Right renal cortex interstitium (tissue), 3 donors: ENCODE results near the gene NALCN. TPM values are rescaled to one million over a fixed set of nuclear protein-coding genes. Genes with fewer than 3 reads are reported as not detected.

Source experiments
- DNase-seq, 3 donors: peaks; one replicate each; pipeline ENCODE4 v3.0.0-alpha.2; 2013; ENCODE audit warnings: low read depth in 3 of 3, low spot score in 2 of 3
- polyA plus RNA-seq, 3 donors: library from polyadenylated mRNA; unstranded; fragments of 120-200 nt; gene quantifications; one replicate each; pipeline ENCODE4 v1.2.1, GENCODE V29; 2013; ENCODE audit not compliant: insufficient read length in 3 of 3

Gene NALCN
- polyA plus RNA-seq, result 1 to 10 TPM in 1 of 3 donors, under 1 TPM in 2; 0.75 to 1.1 (median 0.95) TPM

DNA sequence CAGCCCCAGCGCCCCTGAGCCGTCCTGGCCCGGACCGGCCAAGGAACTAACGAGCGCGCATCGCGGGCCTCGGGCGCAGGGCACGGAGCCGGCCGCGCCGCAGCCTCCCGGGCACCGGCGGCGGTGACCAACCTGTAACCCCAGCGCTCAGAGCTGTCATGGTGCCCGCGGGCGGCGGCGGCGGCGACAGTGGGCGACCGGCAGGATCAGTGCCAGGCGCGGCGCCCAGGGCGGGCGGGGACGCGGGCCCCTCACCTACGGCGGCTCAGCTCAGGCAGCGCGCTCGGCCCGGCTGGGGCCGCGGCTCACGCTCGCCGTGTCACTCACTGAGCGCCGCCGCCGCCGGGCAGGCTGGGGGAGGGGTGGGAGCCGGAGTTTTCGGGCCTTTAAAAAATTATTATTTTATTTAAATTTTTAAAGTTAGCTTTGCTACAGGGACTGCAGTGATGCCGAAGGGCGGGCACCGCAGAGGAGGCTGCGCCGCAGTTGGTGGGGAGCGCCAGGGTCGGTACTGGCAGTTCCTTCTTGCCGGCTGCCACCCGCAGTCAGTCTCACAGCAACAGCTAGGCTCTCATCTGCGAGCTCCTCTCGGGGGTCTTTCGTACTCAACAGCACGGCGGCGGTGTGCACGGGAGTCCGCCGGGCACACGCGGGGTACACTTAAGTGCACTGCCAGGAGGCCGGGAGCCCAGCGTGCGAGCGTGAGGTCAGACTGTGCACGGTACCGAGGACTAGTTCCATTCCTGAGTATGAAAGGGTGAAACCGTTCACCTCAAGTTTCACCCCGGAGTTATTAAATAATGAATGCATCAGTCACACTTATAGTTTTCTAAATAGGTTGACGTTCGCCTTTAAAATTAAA is at the start of gene NALCN:
Gene NALCN, minus strand, starts transcription at position 328 of the 862 bp plus-strand sequence. CDS start 17,382 bp downstream, outside the sequence.
- peak in 1 of 3 donors; percentile 5 for DNase-seq

DNA sequence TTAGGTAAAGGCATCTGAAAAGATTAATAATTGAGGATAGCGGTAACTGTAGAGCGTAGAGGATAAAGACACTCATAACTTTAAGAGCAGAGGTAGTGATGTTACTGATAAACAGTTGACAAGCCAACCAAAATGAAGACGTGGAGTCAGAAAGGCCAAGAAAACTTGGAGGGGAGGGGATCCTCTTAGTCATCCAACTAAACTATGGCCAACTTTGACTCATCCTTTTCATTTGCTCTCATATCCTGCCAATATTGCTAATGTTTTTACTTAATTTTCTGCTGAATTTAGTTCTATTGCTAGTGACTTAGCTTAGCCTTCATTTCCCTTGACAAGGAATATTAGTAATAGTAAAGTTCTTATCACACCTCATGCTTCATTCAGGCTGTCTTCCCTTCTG is 49.6 kb upstream of the NALCN start:
- no peak for DNase-seq

DNA sequence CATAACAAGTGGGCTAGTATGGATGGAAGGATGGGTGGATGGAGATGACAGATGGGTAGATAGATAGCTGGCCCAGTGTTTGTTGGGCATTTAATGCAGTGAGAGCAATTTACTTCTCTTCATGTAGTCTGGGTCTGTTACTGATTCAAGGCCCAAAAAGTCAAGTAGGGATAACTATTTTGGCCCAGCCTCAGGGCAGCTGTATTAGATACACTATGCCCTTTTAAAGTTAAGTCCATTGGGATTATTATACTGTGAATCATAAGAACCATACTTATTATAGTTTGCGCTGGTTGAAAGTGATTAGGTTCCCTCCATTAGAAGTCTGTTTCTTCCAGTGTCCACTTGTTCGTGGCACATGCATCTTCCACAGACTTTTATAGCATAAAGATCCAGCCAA is 40.9 kb upstream of the NALCN start:
- DNase-seq, result no peak

DNA sequence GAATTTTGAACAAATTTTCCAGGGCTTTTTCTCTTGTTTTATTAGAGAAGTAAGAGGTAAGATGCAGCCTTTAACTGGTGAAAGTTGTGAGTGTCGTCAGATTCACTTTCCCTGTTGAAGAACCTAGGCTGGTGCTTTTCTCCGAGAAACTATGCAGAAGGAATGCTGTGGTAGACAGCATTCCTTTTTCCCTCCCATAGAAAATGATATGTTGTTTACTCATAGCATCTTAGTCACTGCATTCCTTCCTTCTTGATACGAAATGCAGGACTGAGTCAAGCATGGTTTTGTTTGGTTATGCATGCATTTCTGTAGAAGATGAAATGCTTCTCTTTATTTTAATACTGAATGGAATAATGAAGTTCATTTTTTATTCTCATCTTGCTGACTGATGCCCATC is 39.6 kb upstream of the NALCN start:
- no peak for DNase-seq

DNA sequence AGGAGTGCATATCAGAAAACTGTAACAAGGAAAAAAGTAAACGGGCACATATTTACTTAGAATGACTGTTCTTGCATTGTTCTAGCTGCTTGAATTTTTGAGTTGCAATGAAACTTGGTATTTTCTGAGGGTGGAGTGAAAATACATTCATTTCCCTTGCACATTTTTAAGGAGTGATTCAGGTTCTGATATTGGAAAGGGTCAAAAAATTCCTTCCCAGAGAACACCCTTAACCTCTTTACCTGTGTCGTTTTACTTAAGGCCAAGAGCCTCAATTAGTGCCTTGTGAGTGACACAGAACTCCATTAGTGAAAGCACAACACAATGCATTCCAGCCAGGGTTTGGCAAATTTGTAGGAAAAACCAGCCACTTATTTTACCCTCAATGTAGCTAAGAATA is 38.5 kb upstream of the NALCN start:
- no peak for DNase-seq

DNA sequence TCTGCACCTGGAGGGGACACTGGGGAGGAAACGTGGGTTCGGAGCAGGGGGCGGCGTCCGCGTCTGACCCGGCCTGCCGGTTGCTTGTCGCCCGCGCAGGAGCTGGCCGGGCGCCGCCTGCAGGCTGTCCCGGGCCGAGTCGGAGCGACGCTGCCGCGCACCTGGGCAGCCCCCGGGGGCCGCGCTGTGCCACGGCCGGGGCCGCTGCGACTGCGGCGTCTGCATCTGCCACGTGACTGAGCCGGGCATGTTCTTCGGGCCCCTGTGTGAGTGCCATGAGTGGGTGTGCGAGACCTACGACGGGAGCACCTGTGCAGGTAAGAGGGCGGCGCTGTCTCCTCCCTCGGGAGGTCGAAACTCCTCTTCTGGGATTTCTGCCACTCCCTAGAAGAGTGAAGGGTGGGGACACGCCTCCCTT is 37.5 kb upstream of the NALCN start:
- no peak for DNase-seq

DNA sequence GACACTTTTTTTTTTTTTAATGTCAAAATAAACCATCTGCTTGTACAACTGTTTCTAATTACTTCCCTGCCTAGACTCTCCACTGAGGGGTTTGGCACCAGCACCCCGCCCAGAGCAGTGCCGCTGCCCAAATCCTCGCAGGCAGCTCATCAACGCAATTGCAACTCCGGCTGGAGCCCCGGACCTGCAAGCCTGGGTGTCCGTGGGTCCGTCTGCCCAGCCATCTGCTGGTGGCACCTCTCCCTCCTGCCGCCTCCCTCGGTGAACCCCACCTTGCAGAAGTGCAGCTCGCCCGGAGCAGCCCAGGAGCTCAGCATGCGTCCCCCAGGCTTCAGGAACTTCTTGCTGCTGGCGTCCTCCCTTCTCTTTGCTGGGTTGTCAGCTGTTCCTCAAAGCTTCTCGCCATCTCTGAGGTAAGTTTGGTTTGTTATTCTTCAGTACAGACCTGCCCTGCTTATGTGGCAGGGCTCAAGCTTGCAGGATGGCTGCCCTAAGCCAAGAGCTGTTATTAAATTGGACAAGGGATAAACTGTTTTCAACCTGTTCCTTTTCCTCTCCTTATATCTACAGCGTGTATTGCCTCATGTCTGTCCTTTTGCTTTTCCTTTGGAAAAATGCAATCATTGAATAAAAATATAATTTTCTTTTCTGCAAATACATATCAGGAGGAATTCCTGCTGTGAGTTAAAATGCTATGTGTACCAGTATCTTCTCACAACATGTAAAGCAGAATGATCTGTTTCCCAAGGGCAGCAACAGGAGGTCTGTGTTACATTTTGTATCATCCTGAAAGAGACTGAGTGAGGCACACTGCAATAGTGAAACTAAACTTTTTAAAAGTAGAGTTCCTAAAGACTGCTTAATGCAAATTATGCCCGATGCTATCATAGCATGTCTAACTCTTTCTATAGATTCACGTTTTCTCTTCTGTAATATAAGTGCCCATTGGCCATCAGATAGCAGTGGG is 36.5 kb upstream of the NALCN start, which contains the start of gene ITGBL1:
Gene ITGBL1, plus strand, starts transcription at position 157 of the 967 bp plus-strand sequence. Its CDS starts 159 bp downstream, at position 316.
- DNase-seq, result no peak

DNA sequence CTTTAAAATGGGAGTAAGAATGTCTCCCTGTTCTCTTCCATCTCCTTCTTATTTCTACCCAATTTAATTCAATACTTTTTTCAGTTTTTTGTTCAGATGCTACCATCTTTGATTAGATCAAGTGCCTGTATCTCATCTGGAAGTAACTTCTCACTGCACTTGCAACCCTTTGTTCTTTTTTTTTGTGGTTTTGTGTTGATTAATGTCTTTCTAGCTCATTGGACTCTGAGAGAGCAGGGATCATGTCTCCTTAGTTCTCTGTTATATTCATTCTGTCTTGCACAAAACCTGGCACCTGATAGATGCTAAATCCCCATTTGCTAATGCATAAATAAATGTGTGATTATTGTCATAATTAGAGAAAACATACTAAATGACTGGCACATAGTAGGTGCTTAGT is 35.3 kb upstream of the NALCN start:
- no peak for DNase-seq

DNA sequence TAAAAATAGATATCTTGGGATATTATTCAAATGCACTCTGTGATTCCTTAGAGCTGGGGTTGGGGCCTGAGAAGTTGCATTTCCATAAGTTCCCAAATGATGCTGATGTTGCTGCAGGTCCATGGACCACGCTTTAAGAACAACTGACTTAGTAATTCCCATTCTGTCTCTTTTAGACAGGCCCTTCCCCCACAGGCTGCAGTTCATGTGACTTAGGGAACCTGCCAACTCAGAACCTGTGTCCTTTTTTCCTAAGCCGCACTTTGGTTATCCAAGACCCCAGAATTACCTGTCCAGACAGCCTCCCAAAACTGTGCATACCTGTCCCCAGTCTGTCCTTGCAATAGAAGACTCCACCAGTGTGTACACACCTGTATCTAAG is 34.4 kb upstream of the NALCN start:
- no peak for DNase-seq

DNA sequence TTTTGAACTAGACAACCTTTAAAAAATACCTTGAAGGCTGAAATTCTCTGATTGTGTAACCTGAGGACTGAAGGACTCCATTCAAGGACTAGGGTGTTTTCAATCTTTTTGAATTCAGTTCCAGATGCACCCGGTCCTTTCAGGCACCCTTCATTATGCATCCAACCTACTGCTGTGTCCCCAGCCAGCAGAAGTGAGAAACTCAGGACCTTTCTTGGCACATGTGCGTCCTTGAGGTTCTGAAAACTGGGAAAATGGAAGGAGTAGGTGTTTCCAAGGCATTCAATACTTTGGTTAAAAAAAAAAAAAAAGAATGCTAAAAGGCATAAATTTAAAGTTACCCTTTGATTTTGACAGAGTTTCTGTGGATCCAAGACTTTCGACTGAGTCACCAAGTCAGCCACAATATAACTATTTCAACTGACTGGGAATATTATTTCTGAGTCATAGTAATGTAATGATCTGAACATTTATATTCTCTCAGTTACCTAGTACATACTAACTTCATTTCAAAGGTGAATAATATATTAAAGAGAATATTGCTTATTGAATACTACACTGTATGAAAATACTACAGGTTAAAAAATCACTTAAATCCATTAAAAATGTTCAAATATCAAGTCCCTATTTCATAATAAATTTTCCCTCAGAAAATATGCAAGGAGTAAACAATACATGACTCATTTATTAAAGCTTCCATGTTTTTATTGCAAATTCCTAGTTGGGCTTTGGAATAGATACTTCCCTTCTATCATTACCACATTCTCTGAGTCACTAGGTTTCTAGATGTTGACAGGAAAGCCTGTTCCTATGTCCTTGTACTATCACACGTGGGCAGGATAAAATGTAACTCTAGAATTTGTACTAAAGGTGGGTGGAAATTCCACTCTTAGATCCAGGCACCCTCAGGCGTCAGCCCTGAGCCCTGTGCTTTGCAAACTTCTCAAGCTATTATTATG is 33.8 kb upstream of the NALCN start:
- no peak for DNase-seq

DNA sequence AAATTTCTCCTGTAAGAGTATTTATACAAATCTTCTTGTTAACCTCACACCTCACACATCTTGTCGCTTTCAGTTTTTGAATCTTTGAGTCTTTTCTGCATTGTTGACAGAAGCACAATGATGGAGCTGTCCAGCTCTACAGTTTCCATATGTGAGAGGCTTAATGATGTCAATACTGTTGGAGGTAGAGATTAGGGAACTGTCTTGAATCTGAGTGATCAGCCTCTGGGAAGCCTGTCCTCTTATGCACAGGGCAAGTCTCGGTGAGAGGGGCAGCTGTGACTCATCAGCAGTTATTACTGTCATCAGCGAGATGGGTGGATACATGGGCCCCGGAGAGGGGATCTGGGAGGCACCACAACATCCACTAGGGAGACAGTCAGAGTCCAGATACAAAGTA is 31.5 kb upstream of the NALCN start:
- DNase-seq, result no peak

DNA sequence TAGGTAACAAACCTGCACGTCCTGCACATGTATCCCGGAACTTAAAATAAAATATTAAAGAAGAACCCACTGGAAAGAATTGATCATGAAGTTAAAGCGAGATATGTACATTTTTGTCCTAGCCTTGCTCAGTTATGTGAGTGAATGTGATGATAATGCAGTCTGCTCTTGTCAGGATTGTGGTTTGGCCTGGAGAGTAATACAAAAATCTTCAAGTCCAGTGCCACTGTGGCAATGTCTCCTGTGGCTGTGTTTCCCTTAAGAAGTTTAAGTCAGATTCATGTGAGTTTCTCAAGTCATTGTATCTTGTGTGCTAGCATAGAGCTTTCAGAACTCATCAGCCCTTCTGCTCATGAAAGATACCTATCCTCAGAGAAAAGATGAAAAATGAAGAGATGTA is 18.2 kb upstream of the NALCN start:
- no peak for DNase-seq

DNA sequence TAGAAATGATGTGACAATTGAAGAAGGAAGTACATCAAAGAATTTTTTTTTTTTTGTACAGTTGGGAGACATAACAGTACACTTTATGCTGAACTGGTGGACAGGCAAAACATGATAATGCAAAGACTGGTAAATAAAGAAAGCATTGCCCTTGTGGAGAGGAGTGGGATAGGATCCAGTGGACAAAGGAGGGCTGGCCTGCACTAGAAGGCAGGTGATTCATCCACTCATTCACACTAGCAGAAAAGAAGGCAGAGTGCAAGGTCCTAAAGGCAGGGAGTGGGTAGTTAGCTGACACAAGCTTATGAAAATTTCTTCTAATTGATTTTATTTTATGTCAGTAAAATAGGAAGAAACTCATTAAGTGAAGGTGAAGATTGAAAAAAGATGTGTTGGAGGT is 17.6 kb upstream of the NALCN start:
- no peak for DNase-seq

DNA sequence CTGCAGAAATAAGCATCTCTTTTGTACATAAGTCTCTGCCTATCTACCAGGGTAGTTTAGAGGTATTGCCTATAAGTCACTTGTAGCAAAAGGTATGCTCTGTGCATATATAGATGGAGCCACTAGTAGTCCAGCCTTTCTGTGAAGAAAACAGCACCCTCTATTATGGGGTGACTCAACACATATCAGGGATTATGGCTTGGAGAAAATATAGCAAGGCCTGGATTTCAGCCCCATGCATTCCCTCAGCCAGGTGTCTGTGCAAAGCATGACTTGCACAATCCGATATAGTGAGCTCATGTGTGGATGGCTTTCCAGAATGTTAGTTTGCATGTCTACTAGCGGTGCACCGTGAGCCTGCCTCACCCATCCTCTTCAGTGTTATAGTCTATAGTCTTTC is 13.4 kb upstream of the NALCN start:
- no peak for DNase-seq

DNA sequence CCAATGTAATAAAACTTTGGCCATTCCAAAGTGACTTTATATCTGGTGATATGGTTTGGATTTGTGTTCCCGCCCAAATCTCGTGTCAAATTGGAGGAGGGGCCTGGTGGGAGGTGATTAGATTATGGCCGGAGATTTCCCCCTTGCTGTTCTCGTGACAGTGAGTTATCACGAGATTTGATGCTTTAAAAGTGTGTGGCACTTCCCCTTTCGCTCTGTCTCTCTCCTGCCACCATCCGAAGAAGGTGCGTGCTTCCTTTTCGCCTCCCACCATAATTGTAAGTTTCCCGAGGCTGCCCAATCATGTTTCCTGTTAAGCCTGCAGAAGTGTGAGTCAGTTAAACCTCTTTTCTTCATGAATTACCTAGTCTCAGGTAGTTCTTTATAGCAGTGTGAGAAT is 9.3 kb upstream of the NALCN start:
- DNase-seq, result no peak

DNA sequence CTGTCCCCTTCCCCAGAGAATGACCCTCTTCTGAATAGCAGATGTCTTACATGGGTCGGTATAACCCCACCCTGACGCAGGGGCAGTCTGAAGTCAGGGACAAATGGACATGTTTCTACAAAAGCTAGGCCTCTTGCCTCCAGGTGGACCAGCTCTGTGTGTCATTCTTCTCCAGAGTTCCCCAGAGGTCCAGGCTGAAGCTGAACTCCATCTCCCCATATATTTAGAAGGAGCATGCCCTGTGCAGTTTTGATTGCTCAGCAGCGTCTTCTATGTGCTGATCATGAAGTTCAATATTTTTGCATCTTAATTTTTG is 8.8 kb upstream of the NALCN start:
- DNase-seq, result no peak

DNA sequence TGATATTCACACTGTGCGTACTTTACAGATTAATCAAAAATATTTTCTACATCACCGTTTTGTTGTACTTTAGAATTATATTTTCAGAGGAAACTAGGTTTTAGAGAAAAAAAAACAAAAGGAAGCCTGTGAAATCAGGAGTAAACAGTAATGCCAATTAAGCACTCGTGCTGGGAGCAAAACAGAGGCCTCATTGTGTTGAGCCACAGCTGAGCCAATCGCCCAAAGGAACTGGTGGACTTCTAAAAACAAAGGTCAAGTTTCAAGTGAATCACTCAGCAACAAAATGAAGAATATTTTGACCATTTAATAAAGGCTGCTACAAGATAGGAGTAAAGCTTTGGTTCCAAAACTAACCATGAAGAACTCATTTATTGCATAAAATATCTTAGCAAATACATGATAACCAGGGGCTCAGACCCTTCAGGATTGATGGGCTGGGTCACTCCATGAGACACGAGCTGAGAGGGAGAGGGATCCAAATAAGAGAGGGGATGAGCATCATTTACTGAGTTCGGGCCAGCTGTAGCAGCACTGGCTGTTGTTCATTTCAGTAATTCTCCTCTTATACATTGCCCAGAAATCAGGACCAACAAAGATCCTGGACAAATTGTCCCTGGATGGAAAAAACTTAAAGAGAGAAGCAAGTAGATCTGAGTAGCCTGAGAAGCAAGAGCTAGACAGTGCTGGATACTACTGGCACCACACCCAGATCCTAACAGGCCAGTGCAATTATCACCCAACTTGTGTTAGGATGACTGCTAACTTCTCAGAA is 8.3 kb upstream of the NALCN start:
- DNase-seq, result no peak

DNA sequence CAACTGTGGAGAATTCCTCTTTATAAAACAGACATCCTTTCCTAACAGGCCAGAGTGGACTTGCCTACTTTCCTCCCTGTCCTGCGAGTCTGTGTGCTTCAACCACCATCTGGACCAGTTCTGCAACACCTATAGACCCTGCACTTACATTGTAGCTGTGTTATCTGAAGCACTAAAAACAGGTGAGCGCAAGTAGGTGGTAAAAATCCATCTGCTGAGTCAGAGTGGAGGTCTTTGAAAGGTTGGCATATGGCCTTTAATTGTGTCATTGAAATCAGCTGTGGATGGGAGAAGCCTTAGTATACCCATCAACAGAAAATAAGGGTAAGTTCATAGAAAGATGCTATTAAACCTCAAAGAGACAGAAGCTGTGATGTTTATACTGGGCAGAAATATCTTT is 7.6 kb upstream of the NALCN start:
- DNase-seq, result no peak

DNA sequence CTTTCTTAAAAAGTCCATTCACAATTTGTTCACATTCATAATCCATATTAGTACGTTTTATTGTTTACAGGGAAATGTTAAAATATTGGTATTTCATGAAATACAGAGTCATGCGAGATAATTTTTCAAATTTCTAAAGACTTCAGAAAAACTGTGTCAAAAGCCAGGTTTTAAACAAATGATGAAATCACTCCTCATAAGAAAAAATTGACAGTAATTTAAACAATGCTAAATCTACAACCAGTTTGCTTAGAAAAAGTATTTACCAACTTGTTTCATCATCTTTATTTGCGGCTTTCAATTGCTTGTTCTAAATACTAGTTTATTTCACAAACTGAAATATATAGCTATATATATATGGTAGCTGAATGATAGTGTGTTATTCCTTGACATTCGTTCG is 1.2 kb upstream of the NALCN start:
- DNase-seq, result no peak

DNA sequence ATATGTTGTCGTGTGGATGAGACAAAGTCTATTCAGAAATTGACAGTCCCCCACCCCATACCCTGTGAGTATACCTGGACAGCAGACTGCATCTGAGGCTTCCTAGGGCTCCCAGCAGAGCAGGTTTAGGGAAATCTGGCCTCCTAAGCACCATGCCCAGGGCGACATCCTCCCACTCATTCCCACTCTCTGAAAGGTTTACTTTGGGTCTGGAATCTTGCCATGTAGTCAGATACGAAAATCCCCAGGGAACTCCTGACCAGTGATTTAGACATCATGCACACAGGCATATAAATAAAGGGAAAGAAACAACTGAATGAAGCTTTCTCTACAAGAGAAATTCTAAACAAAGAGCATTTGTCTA is 717 bp upstream of the NALCN start:
- peak in 2 of 3 donors; percentile 1 to 10 for DNase-seq
